ENCODE measurements around the gene DLX4. TPM values are rescaled to one million over a fixed set of nuclear protein-coding genes. Genes with fewer than 3 reads are reported as not detected.

DLX4 gene
- total and polyA plus RNA-seq, 4 donors, result 0.45 to 2.2 (median 0.72) TPM

DNA sequence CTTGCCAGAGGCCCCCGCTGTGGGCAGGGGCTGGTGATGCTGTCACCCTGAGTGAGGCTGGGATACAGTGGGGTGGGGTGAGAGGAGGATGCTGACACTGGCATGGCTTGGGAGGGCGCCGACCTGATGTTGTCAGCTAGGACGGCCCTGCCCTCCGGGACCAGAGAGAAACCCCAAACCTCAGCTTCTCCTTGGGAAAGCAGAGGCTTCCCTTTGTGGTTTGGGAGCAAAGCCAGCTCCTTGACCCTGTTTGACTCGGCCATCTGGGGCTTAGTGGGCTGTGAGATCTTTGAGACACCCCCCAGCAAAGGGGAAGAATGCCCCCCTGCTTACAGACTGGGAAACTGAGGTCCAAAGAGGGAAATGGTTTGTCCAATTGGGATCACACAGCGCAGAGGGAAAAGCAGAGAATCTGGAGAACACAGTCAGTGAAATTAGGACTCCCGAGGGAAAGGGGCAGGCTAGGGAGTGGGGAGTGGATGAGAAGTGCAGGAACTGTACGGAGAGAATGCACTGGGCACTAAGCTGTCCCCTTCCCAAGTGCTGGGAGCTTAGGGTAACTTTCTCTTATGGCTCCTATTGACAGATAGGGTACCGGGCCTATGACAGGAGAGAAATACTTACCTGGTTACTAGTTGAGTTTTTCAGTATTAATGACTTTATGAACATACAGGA lies 40.7 kb upstream of the DLX4 start:
- TF ChIP-seq, protein P1, sequence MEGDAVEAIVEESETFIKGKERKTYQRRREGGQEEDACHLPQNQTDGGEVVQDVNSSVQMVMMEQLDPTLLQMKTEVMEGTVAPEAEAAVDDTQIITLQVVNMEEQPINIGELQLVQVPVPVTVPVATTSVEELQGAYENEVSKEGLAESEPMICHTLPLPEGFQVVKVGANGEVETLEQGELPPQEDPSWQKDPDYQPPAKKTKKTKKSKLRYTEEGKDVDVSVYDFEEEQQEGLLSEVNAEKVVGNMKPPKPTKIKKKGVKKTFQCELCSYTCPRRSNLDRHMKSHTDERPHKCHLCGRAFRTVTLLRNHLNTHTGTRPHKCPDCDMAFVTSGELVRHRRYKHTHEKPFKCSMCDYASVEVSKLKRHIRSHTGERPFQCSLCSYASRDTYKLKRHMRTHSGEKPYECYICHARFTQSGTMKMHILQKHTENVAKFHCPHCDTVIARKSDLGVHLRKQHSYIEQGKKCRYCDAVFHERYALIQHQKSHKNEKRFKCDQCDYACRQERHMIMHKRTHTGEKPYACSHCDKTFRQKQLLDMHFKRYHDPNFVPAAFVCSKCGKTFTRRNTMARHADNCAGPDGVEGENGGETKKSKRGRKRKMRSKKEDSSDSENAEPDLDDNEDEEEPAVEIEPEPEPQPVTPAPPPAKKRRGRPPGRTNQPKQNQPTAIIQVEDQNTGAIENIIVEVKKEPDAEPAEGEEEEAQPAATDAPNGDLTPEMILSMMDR (IDR thresholded peaks at IDR 0.05; ENCODE audit: control extremely low read depth, extremely low read depth), result no peak
- Histone ChIP-seq H3K27ac (ENCODE audit: low read depth in 1 of 2, low read length in 1 of 2) (no peak overlapping the region), H3K9me3 (ENCODE audit: control insufficient read depth in 4 of 4, insufficient read depth in 3 of 4, low read length in 3 of 4) (no peaks in the 10 kb centered on the region), H3K4me1 (ENCODE audit: control insufficient read depth in 5 of 5, insufficient read depth in 5 of 5, low read length in 5 of 5) (peaks cover 0 to 7% (median 0%) of the 10 kb centered on the region in 5 donors), H3K36me3 (ENCODE audit: control insufficient read depth in 4 of 4, insufficient read depth in 4 of 4, low read length in 4 of 4) (no peaks in the 10 kb centered on the region), H3K4me3 (no peak overlapping the region), H3K27me3 (ENCODE audit: control insufficient read depth in 3 of 3, insufficient read depth in 3 of 3, low read length in 2 of 3) (no peaks in the 10 kb centered on the region), H3K9ac (ENCODE audit: insufficient read depth in 1 of 2, low read length in 2 of 2) (no peak overlapping the region)
- 35 to 52% methylated on average over 10 of the region's 10 CpGs for WGBS, 2 donors
- no peak for ATAC-seq (ENCODE audit: insufficient read depth, low FRiP score)
- no peak for DNase-seq

DNA sequence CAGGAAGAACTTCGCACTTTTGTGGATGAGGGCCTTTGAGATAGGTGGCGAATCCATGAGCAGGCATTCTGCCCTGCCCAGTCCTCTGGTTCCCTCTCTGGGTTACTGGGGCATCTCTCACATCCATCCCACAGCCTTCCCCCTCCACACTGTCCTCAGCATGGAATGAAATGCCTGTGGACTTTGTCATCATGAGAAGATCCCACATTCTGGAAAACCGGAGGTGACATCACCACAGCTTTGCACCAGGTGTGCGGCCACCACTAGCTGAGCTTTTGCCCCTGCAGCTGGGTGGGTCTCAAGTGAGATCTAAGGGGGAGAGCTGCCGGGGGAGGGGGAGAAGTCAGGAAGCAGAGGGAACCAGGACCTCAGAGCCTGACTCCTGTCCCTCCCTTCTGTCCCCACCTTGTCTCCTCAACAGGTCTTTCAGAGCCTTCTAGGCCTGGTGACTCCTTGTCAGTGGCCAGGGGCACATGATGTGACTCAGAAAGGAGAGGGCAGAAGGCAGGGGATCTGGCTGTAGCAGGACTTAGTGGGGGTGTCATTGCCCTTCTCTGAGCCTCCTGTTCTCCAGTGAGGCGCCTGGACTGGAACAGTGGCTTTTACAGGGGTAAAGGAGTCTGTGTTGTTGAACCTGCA lies 40.0 kb upstream of the DLX4 start:
- no peaks in the 10 kb centered on the region for H3K36me3 ChIP-seq (ENCODE audit: control insufficient read depth in 4 of 4, insufficient read depth in 4 of 4, low read length in 4 of 4)
- WGBS, 2 donors, result 86 to 95% methylated on average over 6 of the region's 6 CpGs
- TF ChIP-seq, protein P1 (IDR thresholded peaks at IDR 0.05; ENCODE audit: control extremely low read depth, extremely low read depth), result no peak

DNA sequence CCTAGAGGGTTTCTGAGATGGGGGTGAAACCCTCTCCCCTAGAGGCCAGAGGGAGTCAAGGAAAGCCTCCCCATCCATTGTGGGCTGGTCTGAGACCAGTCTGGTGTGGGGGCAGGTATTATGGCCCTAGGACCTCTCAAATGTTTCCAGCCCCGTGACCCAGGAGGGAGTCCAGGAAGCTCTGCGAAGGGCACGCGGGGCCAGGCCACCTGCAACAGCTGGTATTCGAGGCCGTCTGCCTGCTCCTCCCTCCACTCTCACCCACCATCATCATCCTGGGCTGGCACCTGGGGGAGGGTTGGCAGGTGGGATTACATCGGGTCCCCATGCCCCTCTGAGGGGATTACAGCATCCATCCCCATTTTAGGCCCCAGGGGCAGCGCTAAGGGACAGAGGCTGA lies 38.1 kb upstream of the DLX4 start:
- DNase-seq (no peak), ATAC-seq (ENCODE audit: insufficient read depth, low FRiP score) (no peak)
- 85 to 87% methylated on average over 8 of the region's 8 CpGs for WGBS, 2 donors
- Histone ChIP-seq H3K27ac (ENCODE audit: low read depth in 1 of 2, low read length in 1 of 2) (no peak overlapping the region), H3K27me3 (ENCODE audit: control insufficient read depth in 3 of 3, insufficient read depth in 3 of 3, low read length in 2 of 3) (no peaks in the 10 kb centered on the region), H3K9ac (ENCODE audit: insufficient read depth in 1 of 2, low read length in 2 of 2) (no peak overlapping the region), H3K9me3 (ENCODE audit: control insufficient read depth in 4 of 4, insufficient read depth in 3 of 4, low read length in 3 of 4) (no peaks in the 10 kb centered on the region), H3K4me3 (no peak overlapping the region), H3K4me1 (ENCODE audit: control insufficient read depth in 5 of 5, insufficient read depth in 5 of 5, low read length in 5 of 5) (peaks cover 0 to 2% (median 0%) of the 10 kb centered on the region in 5 donors), H3K36me3 (ENCODE audit: control insufficient read depth in 4 of 4, insufficient read depth in 4 of 4, low read length in 4 of 4) (no peaks in the 10 kb centered on the region)
- TF ChIP-seq, protein P1 (IDR thresholded peaks at IDR 0.05; ENCODE audit: control extremely low read depth, extremely low read depth), result no peak

More for the DNA sequence above, 40.0 kb upstream of the DLX4 start:
- no peak for DNase-seq
- no peak for ATAC-seq (ENCODE audit: insufficient read depth, low FRiP score)
- H3K4me3 ChIP-seq, result no peak overlapping the region
- H3K9ac ChIP-seq (ENCODE audit: insufficient read depth in 1 of 2, low read length in 2 of 2), result no peak overlapping the region
- H3K9me3 ChIP-seq (ENCODE audit: control insufficient read depth in 4 of 4, insufficient read depth in 3 of 4, low read length in 3 of 4), result no peaks in the 10 kb centered on the region
- H3K27ac ChIP-seq (ENCODE audit: low read depth in 1 of 2, low read length in 1 of 2), result no peak overlapping the region
- H3K27me3 ChIP-seq (ENCODE audit: control insufficient read depth in 3 of 3, insufficient read depth in 3 of 3, low read length in 2 of 3), result no peaks in the 10 kb centered on the region
- H3K4me1 ChIP-seq (ENCODE audit: control insufficient read depth in 5 of 5, insufficient read depth in 5 of 5, low read length in 5 of 5), result peaks cover 0 to 6% (median 0%) of the 10 kb centered on the region in 5 donors

All from lung (tissue), 12 donors.